GM12865 (cell line): ENCODE measurements around the gene PFDN1.

ENCODE experiments used
- DNase-seq: peaks from one replicate; pipeline ENCODE4 v3.0.0; 2010; ENCODE audit warnings: low read depth
- H3K4me3 ChIP-seq: 2 replicates; pipeline ENCODE4 v1.5.1; 2011; ENCODE audit warnings: mild to moderate bottlenecking, low read depth, low read length, control low read depth
- TF ChIP-seq, protein P1 (sequence below): IDR thresholded peaks from 2 replicates; pipeline ENCODE4 v1.5.1; 2011; ENCODE audit warnings: low read length, control low read depth, low read depth, inconsistent platforms; ENCODE audit not compliant: insufficient read depth; ENCODE audit errors: missing control alignments

Gene PFDN1

GRCh38 chr5:140292212-140293036 is 10.5 kb downstream of the PFDN1 start:
- no peak for DNase-seq
- no peak overlapping the region for H3K4me3 ChIP-seq
- TF ChIP-seq, protein P1, sequence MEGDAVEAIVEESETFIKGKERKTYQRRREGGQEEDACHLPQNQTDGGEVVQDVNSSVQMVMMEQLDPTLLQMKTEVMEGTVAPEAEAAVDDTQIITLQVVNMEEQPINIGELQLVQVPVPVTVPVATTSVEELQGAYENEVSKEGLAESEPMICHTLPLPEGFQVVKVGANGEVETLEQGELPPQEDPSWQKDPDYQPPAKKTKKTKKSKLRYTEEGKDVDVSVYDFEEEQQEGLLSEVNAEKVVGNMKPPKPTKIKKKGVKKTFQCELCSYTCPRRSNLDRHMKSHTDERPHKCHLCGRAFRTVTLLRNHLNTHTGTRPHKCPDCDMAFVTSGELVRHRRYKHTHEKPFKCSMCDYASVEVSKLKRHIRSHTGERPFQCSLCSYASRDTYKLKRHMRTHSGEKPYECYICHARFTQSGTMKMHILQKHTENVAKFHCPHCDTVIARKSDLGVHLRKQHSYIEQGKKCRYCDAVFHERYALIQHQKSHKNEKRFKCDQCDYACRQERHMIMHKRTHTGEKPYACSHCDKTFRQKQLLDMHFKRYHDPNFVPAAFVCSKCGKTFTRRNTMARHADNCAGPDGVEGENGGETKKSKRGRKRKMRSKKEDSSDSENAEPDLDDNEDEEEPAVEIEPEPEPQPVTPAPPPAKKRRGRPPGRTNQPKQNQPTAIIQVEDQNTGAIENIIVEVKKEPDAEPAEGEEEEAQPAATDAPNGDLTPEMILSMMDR = no peak

GRCh38 chr5:140287801-140288521 is 14.9 kb downstream of the PFDN1 start:
- TF ChIP-seq, protein P1 = no peak
- H3K4me3 ChIP-seq = no peak overlapping the region
- DNase-seq = no peak

- TF ChIP-seq, protein P1 = no peak
- no peak for DNase-seq
- H3K4me3 ChIP-seq = no peak overlapping the region
Measured at GRCh38 chr5:140286424-140286823, 16.5 kb downstream of the PFDN1 start.

GRCh38 chr5:140284013-140284412 is 18.9 kb downstream of the PFDN1 start:
- no peak for DNase-seq
- H3K4me3 ChIP-seq = no peak overlapping the region
- TF ChIP-seq, protein P1 = no peak

- DNase-seq = no peak
- H3K4me3 ChIP-seq = no peak overlapping the region
- TF ChIP-seq, protein P1 = no peak
Measured at GRCh38 chr5:140282266-140282665, 20.6 kb downstream of the PFDN1 start.

DNA sequence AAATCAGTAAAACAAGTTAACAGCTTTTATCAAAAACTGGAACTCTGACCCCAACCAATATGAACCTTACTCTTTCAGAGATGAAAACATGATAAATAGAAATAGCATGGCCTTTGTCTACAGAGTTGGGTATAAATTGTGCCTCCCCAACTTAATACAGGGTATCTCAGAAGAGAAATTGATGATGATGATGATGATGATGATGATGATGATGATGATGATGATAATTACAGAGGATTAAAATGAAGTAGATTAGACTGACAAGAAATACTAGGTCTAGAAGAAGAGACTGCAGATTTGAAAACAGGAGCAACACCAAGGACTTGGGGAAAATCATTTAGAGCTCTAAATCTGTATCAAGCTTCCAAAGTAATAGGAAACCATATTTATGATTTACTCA is 27.1 kb downstream of the PFDN1 start:
- DNase-seq = no peak
- TF ChIP-seq, protein P1 = no peak
- H3K4me3 ChIP-seq = no peak overlapping the region
